Hematopoietic multipotent progenitor cell treated with erythropoietin and hydrocortisone succinate and interleukin-3 and kit ligand, for 6 days (in vitro differentiated cells): ENCODE results near the gene DOCK3.
A peak's percentile ranks its signal among the peaks of the same experiment; 100 is the strongest.
"Not testable (repeated sequence)": the region's sequence is repeated elsewhere in the genome, so short reads cannot be mapped to it uniquely, and the experiment has no call there.

Experiments used
- DNase-seq: peaks from one replicate; pipeline ENCODE4 v3.0.0-alpha.2; 2015

Gene DOCK3

DNA sequence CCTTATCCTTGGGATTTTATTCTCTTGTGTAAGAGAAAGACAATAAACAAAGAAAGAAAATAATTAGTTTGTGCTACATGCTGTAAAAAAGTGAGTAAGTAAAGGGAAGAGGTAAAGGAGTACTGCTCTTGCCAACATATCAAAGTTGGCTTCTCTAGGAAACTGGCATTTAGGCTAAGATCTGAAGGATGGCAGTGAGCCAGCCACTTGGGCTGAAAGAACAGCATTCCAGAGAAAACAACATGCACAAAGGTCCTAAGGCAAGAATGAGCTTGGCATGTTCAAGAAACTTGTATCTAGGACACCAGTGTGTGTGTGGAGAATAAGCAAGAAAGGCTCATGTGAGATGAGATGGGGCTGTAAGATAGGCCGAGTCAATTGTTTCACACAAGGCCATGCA, 464.9 kb downstream of the DOCK3 start:
- DNase-seq: no peak

- no peak for DNase-seq
These were observed 466.8 kb downstream of the DOCK3 start for GRCh38 chr3:51141573-51141972.

- DNase-seq: no peak
These were observed 471.3 kb downstream of the DOCK3 start for GRCh38 chr3:51145811-51146585.

DNA sequence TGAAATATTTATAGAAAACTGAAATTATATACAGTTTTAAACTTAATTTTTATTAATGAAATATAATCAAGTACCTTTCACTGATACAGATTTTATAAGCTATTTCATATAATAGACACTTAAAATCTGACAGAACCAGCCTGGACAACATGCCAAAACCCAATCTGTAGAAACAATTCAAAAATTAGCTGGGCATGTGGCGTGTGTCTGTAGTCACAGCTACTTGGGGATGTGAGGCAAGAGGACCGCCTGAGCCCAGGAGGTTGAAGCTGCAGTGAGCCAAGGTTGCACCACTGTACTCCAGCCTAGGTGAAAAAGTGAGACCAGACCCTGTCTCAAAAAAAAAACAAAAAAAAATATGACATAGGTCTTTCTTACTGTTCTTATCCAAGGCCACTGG, 472.1 kb downstream of the DOCK3 start:
- DNase-seq: no peak

- no peak for DNase-seq
These were observed 481.4 kb downstream of the DOCK3 start for GRCh38 chr3:51156147-51156546.

GRCh38 chr3:51163051-51163450, 488.3 kb downstream of the DOCK3 start:
- no peak for DNase-seq

GRCh38 chr3:51173518-51174271, 499.0 kb downstream of the DOCK3 start:
- DNase-seq: no peak

- DNase-seq: peak; percentile 42
These were observed 502.2 kb downstream of the DOCK3 start for GRCh38 chr3:51176923-51177322.

GRCh38 chr3:51186446-51186845, 511.7 kb downstream of the DOCK3 start:
- not testable (repeated sequence) for DNase-seq

DNA sequence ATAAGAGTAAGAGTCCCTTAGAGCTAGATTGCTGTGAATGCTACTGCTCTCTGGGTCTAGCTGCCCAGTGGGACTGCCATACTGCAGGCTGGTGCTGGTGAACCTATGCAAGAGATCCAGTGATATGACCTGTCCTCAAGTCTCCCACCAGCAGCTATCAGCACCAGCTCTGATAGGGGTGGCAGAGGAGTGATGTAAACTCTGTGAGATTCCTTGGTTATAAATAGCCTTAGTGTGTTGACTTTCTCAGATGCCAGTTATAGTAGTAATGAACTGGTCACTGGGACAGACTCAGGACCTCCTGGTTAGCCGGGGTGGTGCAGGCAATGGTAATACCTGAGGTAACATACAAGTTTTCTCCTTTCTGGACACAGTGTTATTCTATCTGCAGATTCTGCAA, 515.5 kb downstream of the DOCK3 start:
- no peak for DNase-seq

GRCh38 chr3:51190827-51191226, 516.1 kb downstream of the DOCK3 start:
- DNase-seq: no peak

DNA sequence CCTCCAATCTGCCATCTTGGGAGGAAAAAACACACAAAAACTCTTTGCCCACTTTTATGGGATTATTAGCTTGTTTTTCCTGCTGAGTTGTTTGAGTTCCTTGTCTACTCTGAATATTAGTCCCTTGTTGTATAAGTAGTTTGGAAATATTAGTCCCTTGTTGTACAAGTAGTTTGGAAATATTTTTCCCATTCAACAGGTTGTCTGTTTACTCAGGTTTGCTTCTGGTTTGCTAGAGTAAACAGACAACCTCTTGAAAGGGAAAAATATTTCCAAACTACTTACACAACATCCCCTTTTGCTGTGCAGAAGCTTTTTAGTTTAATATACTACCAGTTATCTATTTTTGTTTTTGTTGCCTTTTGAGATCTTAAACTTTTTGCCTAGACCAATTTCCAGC, 517.0 kb downstream of the DOCK3 start:
- no peak for DNase-seq

DNA sequence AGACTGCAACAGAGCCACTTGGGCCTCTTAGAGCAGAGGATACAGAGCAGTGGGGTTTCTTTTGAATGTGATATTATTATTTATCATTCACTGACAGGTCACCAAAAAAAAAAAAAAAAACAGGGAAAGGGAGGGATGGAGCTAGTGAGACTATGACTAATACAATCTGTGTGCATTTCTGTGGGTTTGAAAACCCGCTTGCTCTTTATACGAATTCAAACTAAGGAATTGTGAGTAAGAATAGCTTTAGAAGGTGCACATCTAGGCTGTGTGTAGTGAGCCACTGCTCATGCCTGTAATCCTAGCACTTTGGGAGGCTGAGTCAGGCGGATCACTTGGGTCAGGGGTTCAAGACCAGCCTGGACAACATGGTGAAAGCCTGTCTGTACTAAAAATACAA, 523.8 kb downstream of the DOCK3 start:
- no peak for DNase-seq

DNA sequence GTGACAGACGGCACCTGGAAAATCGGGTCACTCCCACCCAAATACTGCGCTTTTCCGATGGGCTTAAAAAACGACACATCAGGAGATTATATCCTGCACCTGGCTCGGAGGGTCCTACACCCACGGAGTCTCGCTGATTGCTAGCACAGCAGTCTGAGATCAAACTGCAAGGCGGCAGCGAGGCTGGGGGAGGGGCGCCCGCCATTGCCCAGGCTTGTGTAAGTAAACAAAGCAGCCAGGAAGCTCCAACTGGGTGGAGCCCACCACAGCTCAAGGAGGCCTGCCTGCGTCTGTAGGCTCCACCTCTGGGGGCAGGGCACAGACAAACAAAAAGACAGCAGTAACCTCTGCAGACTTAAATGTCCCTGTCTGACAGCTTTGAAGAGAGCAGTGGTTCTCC, 524.6 kb downstream of the DOCK3 start:
- DNase-seq: not testable (repeated sequence)

DNA sequence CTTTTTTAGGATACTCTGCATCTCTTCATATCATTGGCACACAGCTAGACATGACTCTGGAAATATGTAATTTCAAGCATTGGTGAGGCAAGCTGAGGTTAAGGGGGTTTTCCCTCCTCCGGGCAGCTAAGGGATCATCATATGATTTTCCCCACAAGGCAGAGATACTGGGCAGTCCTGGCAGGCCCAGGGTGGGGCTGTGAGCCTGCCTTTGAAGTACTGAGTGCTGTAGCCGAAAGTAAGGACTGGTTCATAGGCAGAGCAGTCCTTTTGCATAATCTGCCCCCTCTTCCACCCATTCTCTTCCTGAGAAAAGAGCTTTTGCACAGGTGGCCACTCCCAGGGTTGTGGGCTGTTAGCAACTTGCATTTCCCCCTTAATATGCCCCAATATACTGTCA, 541.6 kb downstream of the DOCK3 start:
- no peak for DNase-seq

GRCh38 chr3:51221959-51222358, 547.2 kb downstream of the DOCK3 start:
- no peak for DNase-seq

- no peak for DNase-seq
These were observed 549.6 kb downstream of the DOCK3 start for GRCh38 chr3:51224283-51224682.

- no peak for DNase-seq
These were observed 550.1 kb downstream of the DOCK3 start for GRCh38 chr3:51224843-51225242.

- DNase-seq: no peak
These were observed 568.2 kb downstream of the DOCK3 start for GRCh38 chr3:51242939-51243338.

GRCh38 chr3:51243924-51244323, 569.2 kb downstream of the DOCK3 start:
- DNase-seq: peak; percentile 37

- no peak for DNase-seq
These were observed 571.1 kb downstream of the DOCK3 start for GRCh38 chr3:51245867-51246266.

GRCh38 chr3:51257870-51258269, 583.1 kb downstream of the DOCK3 start:
- DNase-seq: peak; percentile 23

DNA sequence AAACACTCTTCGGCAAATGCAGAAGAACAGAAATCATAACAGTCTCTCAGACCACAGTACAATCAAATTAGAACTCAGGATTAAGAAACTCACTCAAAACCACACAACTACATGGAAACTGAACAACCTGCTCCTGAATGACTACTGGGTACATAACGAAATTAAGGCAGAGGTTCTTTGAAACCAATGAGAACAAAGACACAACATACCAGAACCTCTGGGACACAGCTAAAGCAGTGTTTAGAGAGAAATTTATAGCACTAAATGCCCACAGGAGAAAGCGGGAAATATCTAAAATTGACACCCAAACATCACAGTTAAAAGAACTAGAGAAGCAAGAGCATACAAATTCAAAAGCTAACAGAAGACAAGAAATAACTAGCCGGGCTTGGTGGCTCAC, 589.4 kb downstream of the DOCK3 start:
- DNase-seq: not testable (repeated sequence)

DNA sequence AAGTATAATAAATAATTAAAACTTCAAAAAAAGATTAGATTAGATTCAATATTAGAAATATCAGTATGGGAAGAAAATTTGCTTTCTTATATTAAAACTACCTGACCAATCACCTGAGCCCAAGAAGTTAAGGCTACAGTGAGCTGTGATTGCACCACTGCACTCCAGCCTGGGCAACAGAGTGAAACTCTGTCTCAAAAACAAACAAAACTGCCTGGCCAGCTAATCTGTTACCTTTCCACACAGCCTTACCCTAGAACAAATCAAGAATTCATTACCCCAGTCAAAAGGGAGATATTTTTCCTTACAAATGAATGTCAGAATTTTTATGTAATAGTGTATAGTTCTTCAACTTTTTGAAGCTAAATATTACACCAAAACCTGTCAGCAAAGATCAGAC, 593.4 kb downstream of the DOCK3 start:
- DNase-seq: no peak

DNA sequence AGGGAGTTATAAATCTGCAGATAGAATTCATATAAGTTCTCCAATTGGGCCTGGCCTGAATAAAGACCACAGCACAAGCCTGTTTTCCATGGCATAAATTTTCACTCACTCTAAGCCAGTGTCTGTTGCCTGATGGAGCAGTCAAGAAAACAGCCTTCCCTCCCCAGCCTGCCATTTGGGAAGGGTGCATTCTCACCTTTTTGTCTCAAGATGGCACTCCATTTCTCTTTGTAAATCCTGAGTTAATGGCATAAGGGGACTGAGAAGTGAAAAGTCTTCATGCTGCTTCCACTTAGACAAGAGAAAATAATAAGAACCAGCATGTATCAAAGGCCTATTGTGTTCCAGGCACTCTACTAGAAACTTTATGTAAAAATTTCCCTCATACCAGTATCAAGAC, 594.7 kb downstream of the DOCK3 start:
- DNase-seq: no peak
